Hepatocyte (in vitro differentiated cells): Measurements from ENCODE around the gene C4orf50.

Experiments used
- EZH2phosphoT487 ChIP-seq: fragments of 200-600 bp; sonication (generic); IDR thresholded peaks from one replicate; pipeline ENCODE4 v1.6.1; 2018; ENCODE audit warnings: antibody characterized with exemption, mild to moderate bottlenecking, low read depth, moderate library complexity; ENCODE audit not compliant: unreplicated experiment, severe bottlenecking
- TF ChIP-seq, protein P1 (sequence below): fragments of 200-600 bp; sonication (generic); IDR thresholded peaks from 2 replicates; pipeline ENCODE4 v1.5.1; 2016; ENCODE audit warnings: antibody characterized with exemption, mild to moderate bottlenecking; ENCODE audit not compliant: poor library complexity

DNA sequence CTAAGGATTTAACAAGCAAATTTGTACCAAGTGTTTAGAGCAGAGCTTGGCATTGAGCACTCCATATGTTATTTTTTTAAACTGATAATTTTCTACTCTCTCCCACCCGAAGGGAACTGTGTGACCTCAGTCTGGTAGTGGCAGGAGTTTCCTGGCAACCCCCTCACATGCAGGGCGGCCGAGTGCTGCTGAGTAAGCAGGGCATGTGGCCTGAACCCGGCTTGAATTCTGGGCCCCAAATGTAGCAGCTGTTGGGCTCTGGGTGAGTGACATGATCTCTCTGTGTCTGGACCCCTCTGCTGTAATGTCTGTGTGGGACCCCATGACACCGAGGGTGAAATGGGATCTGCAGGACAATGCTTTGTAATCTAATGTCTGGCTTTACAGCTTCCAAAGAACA lies 13.6 kb upstream of the C4orf50 start:
- TF ChIP-seq, protein P1, sequence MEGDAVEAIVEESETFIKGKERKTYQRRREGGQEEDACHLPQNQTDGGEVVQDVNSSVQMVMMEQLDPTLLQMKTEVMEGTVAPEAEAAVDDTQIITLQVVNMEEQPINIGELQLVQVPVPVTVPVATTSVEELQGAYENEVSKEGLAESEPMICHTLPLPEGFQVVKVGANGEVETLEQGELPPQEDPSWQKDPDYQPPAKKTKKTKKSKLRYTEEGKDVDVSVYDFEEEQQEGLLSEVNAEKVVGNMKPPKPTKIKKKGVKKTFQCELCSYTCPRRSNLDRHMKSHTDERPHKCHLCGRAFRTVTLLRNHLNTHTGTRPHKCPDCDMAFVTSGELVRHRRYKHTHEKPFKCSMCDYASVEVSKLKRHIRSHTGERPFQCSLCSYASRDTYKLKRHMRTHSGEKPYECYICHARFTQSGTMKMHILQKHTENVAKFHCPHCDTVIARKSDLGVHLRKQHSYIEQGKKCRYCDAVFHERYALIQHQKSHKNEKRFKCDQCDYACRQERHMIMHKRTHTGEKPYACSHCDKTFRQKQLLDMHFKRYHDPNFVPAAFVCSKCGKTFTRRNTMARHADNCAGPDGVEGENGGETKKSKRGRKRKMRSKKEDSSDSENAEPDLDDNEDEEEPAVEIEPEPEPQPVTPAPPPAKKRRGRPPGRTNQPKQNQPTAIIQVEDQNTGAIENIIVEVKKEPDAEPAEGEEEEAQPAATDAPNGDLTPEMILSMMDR = no peak
- no peak for TF ChIP-seq EZH2phosphoT487
